22Rv1 (cell line): ENCODE results near the gene HOXB9.

Source experiments
- ZFX ChIP-seq: fragments of 450-650 bp; IDR thresholded peaks from 2 replicates; pipeline ENCODE4 v1.6.1; 2017; ENCODE audit warnings: antibody characterized with exemption, borderline replicate concordance
- TF ChIP-seq, protein P1 (sequence below): fragments of 450-650 bp; IDR thresholded peaks from 2 replicates; pipeline ENCODE4 v1.5.1; 2017; ENCODE audit warnings: mild to moderate bottlenecking

- TF ChIP-seq, protein P1, sequence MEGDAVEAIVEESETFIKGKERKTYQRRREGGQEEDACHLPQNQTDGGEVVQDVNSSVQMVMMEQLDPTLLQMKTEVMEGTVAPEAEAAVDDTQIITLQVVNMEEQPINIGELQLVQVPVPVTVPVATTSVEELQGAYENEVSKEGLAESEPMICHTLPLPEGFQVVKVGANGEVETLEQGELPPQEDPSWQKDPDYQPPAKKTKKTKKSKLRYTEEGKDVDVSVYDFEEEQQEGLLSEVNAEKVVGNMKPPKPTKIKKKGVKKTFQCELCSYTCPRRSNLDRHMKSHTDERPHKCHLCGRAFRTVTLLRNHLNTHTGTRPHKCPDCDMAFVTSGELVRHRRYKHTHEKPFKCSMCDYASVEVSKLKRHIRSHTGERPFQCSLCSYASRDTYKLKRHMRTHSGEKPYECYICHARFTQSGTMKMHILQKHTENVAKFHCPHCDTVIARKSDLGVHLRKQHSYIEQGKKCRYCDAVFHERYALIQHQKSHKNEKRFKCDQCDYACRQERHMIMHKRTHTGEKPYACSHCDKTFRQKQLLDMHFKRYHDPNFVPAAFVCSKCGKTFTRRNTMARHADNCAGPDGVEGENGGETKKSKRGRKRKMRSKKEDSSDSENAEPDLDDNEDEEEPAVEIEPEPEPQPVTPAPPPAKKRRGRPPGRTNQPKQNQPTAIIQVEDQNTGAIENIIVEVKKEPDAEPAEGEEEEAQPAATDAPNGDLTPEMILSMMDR, result no peak
- TF ChIP-seq ZFX, result no peak
Measured at GRCh38 chr17:48576479-48577309, 49.5 kb downstream of the HOXB9 start.
